Epithelial cell of esophagus (primary cell): Measurements from ENCODE around the gene PYGM.

Experiments
- DNase-seq: peaks from one replicate; pipeline ENCODE4 v3.0.0; 2010; ENCODE audit warnings: low read depth
- H3K4me3 ChIP-seq: 2 replicates; pipeline ENCODE4 v1.5.1; 2011; ENCODE audit warnings: mild to moderate bottlenecking, low read length, control low read depth
- TF ChIP-seq, protein P1 (sequence below): IDR thresholded peaks from 2 replicates; pipeline ENCODE4 v1.5.1; 2011; ENCODE audit warnings: low read depth, mild to moderate bottlenecking, low read length, control low read depth, inconsistent platforms; ENCODE audit not compliant: insufficient read depth; ENCODE audit errors: missing control alignments

Gene PYGM

DNA sequence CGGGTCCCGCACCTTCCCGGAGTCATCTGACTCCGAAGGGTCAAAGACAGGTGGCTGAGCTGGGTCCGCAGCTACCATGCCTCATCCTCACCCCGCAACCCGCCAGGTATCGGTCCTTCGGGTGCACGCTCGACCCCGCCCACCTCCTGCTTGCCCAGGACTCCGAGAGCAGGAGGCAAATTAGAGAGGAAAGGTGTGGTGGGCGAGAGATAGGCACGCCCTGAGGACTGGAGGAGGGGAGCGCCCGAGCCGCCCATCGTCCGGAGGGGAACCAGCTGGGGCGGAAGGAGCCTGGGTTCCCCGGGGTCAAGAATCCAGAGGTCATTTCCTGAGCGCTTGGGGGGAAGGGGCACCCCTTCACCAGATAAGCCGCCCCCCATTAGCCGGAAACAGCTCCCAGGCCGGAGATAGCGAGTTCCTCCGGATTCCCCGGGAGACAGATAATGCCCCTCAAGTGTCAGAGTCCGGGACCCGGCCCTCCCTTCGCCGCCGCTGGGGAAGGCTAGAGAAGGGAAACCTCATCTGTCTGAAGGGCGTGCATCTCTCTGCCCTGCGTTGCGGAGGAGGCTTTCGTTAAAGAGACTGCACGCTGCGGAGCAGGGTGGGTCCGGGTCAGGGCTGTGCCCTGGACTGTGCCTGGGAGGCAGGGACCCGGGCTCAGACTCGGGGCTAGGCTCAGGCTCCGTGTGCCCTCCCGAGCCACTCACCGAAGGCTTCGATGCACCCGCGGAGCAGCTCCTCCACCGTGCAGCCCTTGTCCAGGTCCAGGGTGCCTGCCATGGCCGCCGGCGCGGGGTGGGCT lies 17.5 kb downstream of the PYGM start:
- peak overlapping the region; percentile 35 for H3K4me3 ChIP-seq
- TF ChIP-seq, protein P1, sequence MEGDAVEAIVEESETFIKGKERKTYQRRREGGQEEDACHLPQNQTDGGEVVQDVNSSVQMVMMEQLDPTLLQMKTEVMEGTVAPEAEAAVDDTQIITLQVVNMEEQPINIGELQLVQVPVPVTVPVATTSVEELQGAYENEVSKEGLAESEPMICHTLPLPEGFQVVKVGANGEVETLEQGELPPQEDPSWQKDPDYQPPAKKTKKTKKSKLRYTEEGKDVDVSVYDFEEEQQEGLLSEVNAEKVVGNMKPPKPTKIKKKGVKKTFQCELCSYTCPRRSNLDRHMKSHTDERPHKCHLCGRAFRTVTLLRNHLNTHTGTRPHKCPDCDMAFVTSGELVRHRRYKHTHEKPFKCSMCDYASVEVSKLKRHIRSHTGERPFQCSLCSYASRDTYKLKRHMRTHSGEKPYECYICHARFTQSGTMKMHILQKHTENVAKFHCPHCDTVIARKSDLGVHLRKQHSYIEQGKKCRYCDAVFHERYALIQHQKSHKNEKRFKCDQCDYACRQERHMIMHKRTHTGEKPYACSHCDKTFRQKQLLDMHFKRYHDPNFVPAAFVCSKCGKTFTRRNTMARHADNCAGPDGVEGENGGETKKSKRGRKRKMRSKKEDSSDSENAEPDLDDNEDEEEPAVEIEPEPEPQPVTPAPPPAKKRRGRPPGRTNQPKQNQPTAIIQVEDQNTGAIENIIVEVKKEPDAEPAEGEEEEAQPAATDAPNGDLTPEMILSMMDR, result no peak
- no peak for DNase-seq

DNA sequence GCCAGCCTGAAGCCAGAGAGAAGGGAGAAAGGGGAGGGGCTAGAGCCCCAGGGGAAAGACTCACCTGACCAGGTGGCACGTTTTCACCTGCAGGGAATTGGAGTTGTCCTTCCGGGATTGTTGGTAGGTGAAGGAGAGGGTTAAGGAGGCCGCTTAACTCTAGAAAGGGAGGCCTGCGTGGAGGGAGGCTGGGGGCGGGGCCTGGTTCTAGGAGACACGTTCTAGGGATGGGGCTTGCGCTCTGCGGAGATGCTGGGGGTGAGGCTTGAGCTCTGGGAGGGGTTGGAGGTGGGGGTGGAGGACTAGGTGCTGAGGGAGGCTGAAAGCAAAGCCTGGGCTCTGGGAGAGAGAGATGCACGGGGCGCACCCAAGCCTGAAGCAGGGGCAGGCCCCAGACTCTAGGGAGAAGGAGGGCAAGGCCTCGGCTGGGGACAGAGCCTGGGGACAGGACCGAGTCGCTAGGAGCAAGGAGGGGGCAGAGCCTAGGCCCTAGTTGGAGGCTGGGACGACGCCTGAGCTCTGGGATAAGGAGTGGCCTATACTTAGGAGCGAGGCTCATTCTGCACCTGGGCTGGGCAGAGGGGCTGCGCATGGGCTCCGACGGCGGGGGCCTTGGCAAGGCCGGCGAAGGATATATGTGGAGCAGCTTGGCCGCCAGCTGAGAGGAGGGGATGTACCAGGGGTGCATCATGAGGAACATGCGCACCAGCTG lies 18.2 kb downstream of the PYGM start:
- DNase-seq, result no peak
- no peak overlapping the region for H3K4me3 ChIP-seq
- TF ChIP-seq, protein P1, result no peak

DNA sequence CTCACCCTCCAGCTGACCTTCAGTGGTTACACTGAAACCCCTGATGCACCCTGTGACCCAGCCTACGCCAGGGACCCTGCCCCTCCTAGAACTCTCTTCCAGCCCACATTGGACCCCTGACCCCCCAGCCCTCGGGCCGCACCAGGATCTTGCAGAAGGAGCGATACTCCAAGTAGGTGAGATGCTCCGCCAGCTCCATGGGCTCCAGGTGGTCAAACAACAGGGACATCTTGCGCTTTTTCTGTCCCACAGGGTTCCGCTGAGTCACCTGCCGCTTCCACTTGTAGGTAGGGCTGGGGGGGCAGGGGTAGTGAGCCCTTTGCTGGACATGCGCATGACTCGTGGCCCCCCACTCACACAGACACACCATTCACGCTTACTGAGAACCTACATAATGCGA lies 19.9 kb downstream of the PYGM start:
- TF ChIP-seq, protein P1, result no peak
- no peak overlapping the region for H3K4me3 ChIP-seq
- DNase-seq, result no peak

DNA sequence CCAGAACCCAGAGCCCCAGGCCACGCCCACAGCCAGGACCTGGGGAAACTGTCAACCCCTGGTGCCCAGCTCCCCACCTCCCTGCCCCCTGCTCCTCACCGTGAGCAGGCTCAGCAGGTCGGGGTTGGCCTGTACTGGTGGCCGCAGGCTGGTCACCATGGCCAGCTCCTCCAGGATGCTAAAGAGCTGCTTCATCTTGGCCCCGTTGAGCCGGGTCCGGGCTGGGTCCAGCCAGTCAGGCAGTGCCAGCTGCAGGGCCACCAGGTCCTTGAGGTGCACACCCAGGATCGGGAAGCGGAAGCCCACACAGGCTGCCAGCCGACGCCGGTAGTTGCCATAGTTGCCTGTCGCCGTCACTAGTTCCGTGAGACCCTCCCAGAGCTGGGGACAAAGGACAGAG lies 23.1 kb downstream of the PYGM start:
- DNase-seq, result no peak
- no peak overlapping the region for H3K4me3 ChIP-seq
- TF ChIP-seq, protein P1, result no peak

DNA sequence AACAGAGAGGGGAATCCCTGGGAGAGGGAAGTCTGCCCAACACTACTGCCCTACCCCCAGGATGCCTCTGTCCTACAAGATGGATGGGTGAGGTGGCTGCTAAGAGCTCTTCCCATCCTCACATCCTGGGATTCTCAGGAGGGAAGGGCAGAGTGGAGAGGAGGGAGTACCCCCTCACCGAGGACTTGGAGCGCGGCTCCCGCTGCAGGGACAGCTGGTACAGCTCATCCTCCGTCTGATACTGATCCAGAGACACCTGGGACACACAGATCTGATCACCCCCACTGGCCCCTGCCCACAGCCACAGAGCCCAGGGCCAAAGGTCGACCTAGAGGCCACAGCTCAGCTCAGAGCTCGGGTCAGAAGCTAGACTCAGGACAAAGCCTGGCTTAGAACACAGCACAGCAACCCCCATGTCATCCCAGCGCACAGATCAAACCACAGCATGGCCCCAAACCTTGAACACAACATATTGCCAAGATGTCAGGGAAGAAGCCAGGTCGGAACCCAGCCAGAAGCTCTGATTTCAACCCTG lies 24.0 kb downstream of the PYGM start:
- no peak overlapping the region for H3K4me3 ChIP-seq
- DNase-seq, result no peak
- TF ChIP-seq, protein P1, result no peak

DNA sequence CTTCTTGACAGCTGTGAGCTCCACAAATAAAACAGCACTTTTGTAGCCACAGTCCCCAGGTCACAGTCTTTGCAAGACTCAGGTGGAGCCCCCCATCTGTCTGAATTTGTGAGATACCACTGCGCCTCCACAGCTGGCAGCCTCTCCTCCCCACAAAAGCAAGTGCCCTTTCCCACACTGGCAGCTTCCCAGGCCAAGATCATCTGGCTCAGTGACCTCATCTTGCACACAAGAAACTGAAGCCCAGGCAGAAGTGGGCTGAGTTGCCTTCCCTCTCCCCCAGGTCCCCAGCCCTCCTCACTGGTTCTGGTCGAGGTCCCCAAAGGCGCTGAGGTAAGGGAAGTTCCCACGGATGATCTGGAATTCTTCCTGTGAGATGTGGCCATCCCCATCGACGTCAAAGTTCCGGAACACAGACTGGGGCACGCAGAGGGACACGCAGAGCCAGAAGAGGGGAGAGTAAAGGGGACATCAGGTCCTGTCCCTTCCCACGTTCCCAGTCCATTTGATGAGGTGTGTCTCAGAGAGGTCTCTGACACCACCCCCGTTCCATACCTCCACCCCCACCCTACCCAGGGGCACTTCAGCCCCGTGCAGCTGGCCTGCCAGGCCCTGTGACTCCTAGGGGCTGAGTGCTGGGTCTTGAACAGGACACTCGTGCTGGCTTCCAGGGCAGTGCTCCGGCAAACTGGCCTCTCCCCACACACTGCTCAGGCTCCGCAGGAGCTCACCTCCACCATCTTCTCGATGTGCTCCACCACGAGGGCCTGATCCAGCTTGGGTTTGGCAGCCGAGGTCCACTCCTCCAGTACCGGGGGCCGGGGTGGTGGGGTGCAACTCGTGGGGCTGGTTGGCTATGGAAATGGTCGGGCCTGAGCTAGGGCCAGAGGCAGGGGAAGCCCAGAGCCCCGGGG lies 24.7 kb downstream of the PYGM start:
- TF ChIP-seq, protein P1, result no peak
- H3K4me3 ChIP-seq, result no peak overlapping the region
- no peak for DNase-seq
